ENCODE data around the gene LRRC73. TPM values are rescaled to one million over a fixed set of nuclear protein-coding genes. Genes with fewer than 3 reads are reported as not detected.
"Not testable (repeated sequence)": the region's sequence is repeated elsewhere in the genome, so short reads cannot be mapped to it uniquely, and the experiment has no call there.

The LRRC73 gene
- 1 to 10 TPM in 1 of 3 donors, under 1 TPM in 1, not detected in 1; 0.10 to 1.0 TPM for polyA plus RNA-seq

- no peak within 1 kb of the TSS for H3K27ac ChIP-seq (ENCODE audit: low read depth, low read length)
- 6 to 7% (median 7%) methylated on average over 83 to 96 of the region's 96 CpGs for WGBS, 3 donors
Observed at GRCh38 chr6:43509984-43510826, at the start of gene LRRC73. TSS of gene LRRC73 (minus strand) at chr6:43510346. CDS start at chr6:43509785, 561 bp downstream.

GRCh38 chr6:43559328-43559727 is 49.2 kb upstream of the LRRC73 start:
- no peak overlapping the region for H3K27ac ChIP-seq (ENCODE audit: low read depth, low read length)

GRCh38 chr6:43557620-43558019 is 47.5 kb upstream of the LRRC73 start:
- 95 to 96% (median 96%) methylated on average over 7 of the region's 7 CpGs for WGBS, 3 donors
- H3K27ac ChIP-seq (ENCODE audit: low read depth, low read length), result not testable (repeated sequence)

GRCh38 chr6:43547222-43547621 is 37.1 kb upstream of the LRRC73 start:
- H3K27ac ChIP-seq (ENCODE audit: low read depth, low read length), result no peak overlapping the region
- 80 to 95% (median 85%) methylated on average over 3 of the region's 3 CpGs for WGBS, 3 donors

GRCh38 chr6:43544461-43544860 is 34.3 kb upstream of the LRRC73 start:
- no peak overlapping the region for H3K27ac ChIP-seq (ENCODE audit: low read depth, low read length)
- WGBS, 3 donors, result 69 to 74% (median 74%) methylated on average over 4 of the region's 4 CpGs

GRCh38 chr6:43541774-43542471 is 31.8 kb upstream of the LRRC73 start:
- WGBS, 3 donors, result 93 to 95% (median 95%) methylated on average over 8 of the region's 8 CpGs
- H3K27ac ChIP-seq (ENCODE audit: low read depth, low read length), result no peak overlapping the region

- H3K27ac ChIP-seq (ENCODE audit: low read depth, low read length), result no peak overlapping the region
- WGBS, 3 donors, result 94 to 97% (median 96%) methylated on average over 5 of the region's 5 CpGs
Observed at GRCh38 chr6:43540507-43540906, 30.4 kb upstream of the LRRC73 start.

- WGBS, 3 donors, result 96 to 98% (median 98%) methylated on average over 20 of the region's 20 CpGs
- not testable (repeated sequence) for H3K27ac ChIP-seq (ENCODE audit: low read depth, low read length)
Observed at GRCh38 chr6:43539409-43539808, 29.3 kb upstream of the LRRC73 start.

- 95 to 97% (median 97%) methylated on average over 13 to 15 of the region's 17 CpGs for WGBS, 3 donors
- H3K27ac ChIP-seq (ENCODE audit: low read depth, low read length), result not testable (repeated sequence)
Observed at GRCh38 chr6:43538986-43539385, 28.8 kb upstream of the LRRC73 start.

- H3K27ac ChIP-seq (ENCODE audit: low read depth, low read length), result no peak overlapping the region
- WGBS, 3 donors, result 88 to 92% (median 89%) methylated on average over 1 of the region's 1 CpG
Observed at GRCh38 chr6:43532201-43532600, 22.1 kb upstream of the LRRC73 start.

- 83 to 86% (median 85%) methylated on average over 10 of the region's 10 CpGs for WGBS, 3 donors
- H3K27ac ChIP-seq (ENCODE audit: low read depth, low read length), result no peak overlapping the region
Observed at GRCh38 chr6:43524483-43524961, 14.4 kb upstream of the LRRC73 start.

GRCh38 chr6:43523284-43523683 is 13.1 kb upstream of the LRRC73 start:
- 81 to 88% (median 86%) methylated on average over 3 of the region's 3 CpGs for WGBS, 3 donors
- H3K27ac ChIP-seq (ENCODE audit: low read depth, low read length), result no peak overlapping the region

GRCh38 chr6:43522547-43523261 is 12.6 kb upstream of the LRRC73 start:
- H3K27ac ChIP-seq (ENCODE audit: low read depth, low read length), result no peak overlapping the region
- 85 to 92% (median 86%) methylated on average over 8 of the region's 8 CpGs for WGBS, 3 donors

GRCh38 chr6:43521836-43522235 is 11.7 kb upstream of the LRRC73 start:
- no peak overlapping the region for H3K27ac ChIP-seq (ENCODE audit: low read depth, low read length)
- 74 to 83% (median 81%) methylated on average over 2 of the region's 2 CpGs for WGBS, 3 donors

GRCh38 chr6:43520097-43520496 is 10.0 kb upstream of the LRRC73 start:
- WGBS, 3 donors, result 85 to 92% (median 90%) methylated on average over 8 of the region's 8 CpGs
- H3K27ac ChIP-seq (ENCODE audit: low read depth, low read length), result no peak overlapping the region

- WGBS, 3 donors, result 3 to 5% (median 5%) methylated on average over 10 of the region's 10 CpGs
Observed at GRCh38 chr6:43517505-43518357, 7.6 kb upstream of the LRRC73 start.

GRCh38 chr6:43516697-43517504 is 6.8 kb upstream of the LRRC73 start, which contains the start of the genes POLR1C and YIPF3:
TSS of gene POLR1C (plus strand) at chr6:43517089. CDS start at chr6:43517110, 21 bp downstream.
TSS of gene YIPF3 (minus strand) at chr6:43516926. CDS start at chr6:43516807, 119 bp downstream.
- WGBS, 3 donors, result 0% methylated on average over 57 of the region's 57 CpGs
- H3K27ac ChIP-seq (ENCODE audit: low read depth, low read length), result no peak within 1 kb of the TSS

More at GRCh38 chr6:43517505-43518357, 7.6 kb upstream of the LRRC73 start:
- no peak overlapping the region for H3K27ac ChIP-seq (ENCODE audit: low read depth, low read length)
